CD8-positive, alpha-beta memory T cell (primary cell): ENCODE data around the gene CFAP65. TPM values are rescaled to one million over a fixed set of nuclear protein-coding genes. Genes with fewer than 3 reads are reported as not detected.

ENCODE experiments used
- CTCF ChIA-PET: fragments of 350-600 bp; sonication (Branson Sonifier 250); formaldehyde crosslinking; loops from one replicate; lab custom pipeline; 2021; ENCODE audit warnings: antibody characterized with exemption; lab: Charles Lee
- POLR2A ChIA-PET: fragments of 350-600 bp; sonication (Branson Sonifier 250); formaldehyde crosslinking; loops from one replicate; lab custom pipeline; 2021; ENCODE audit warnings: antibody characterized with exemption; lab: Charles Lee
- DNase-seq, 5 donors: peaks; one replicate each; pipeline versions ENCODE4 v3.0.0 to v3.0.0-alpha.2; 2020 to 2022; ENCODE audit warnings: mixed read lengths in 1 of 5
- H3K27ac ChIP-seq: one replicate; pipeline ENCODE4 v1.7.0; 2013; ENCODE audit warnings: low read depth, mild to moderate bottlenecking, low read length, moderate library complexity
- H3K27me3 ChIP-seq: 2 replicates; pipeline ENCODE4 v1.7.0; 2013; ENCODE audit warnings: low read length, mild to moderate bottlenecking; ENCODE audit not compliant: insufficient read depth, poor library complexity, severe bottlenecking
- H3K36me3 ChIP-seq: 2 replicates; pipeline ENCODE4 v1.7.0; 2013; ENCODE audit warnings: mild to moderate bottlenecking, low read length, moderate library complexity; ENCODE audit not compliant: insufficient read depth
- H3K4me1 ChIP-seq: 2 replicates; pipeline ENCODE4 v1.7.0; 2013; ENCODE audit warnings: mild to moderate bottlenecking, low read length, moderate library complexity; ENCODE audit not compliant: insufficient read depth
- H3K4me3 ChIP-seq: 2 replicates; pipeline ENCODE4 v1.7.0; 2013; ENCODE audit warnings: mild to moderate bottlenecking, low read length
- H3K9me3 ChIP-seq: 2 replicates; pipeline ENCODE4 v1.7.0; 2013; ENCODE audit warnings: mild to moderate bottlenecking, low read length
- H3K27ac Mint-ChIP-seq, 8 donors: one replicate each; pipeline ENCODE4 v1.8.0; 2020 to 2021; ENCODE audit warnings: mixed read lengths in 8 of 8, mild to moderate bottlenecking in 6 of 8, inconsistent platforms in 3 of 8, moderate library complexity in 3 of 8
- H3K27me3 Mint-ChIP-seq, 2 donors: one replicate each; pipeline ENCODE4 v1.8.0; 2020 to 2021; ENCODE audit warnings: mixed read lengths in 2 of 2, mild to moderate bottlenecking in 1 of 2, moderate library complexity in 1 of 2
- H3K36me3 Mint-ChIP-seq, 3 donors: one replicate each; pipeline ENCODE4 v1.8.0; 2020 to 2021; ENCODE audit warnings: mixed read lengths in 3 of 3, inconsistent platforms in 1 of 3, mild to moderate bottlenecking in 1 of 3
- H3K4me1 Mint-ChIP-seq, 3 donors: one replicate each; pipeline ENCODE4 v1.8.0; 2020 to 2021; ENCODE audit warnings: mixed read lengths in 3 of 3, inconsistent platforms in 1 of 3, mild to moderate bottlenecking in 1 of 3
- H3K4me3 Mint-ChIP-seq, 7 donors: one replicate each; pipeline ENCODE4 v1.8.0; 2020 to 2021; ENCODE audit warnings: mixed read lengths in 7 of 7, mild to moderate bottlenecking in 6 of 7, moderate library complexity in 4 of 7, inconsistent platforms in 2 of 7
- H3K9me3 Mint-ChIP-seq, 5 donors: one replicate each; pipeline ENCODE4 v1.8.0; 2020 to 2022; ENCODE audit warnings: mixed read lengths in 5 of 5, mild to moderate bottlenecking in 3 of 5, moderate library complexity in 2 of 5, inconsistent platforms in 1 of 5
- polyA plus RNA-seq: library from polyadenylated mRNA; unstranded; fragments of 300-500 nt; fragmentation: Illumina TruSeq; gene quantifications from one replicate; pipeline ENCODE4 v1.2.3, GENCODE V29; 2021
- total RNA-seq, 2 experiments: library from RNA; stranded (reverse); gene quantifications; one replicate each; pipeline ENCODE4 v1.2.3, GENCODE V29; 2021

Gene CFAP65
- total and polyA plus RNA-seq, 3 experiments from 2014 or later = not detected

GRCh38 chr2:218990052-218990451, 51.3 kb downstream of the CFAP65 start:
- H3K27me3 ChIP-seq = peaks cover 64% of the 10 kb centered on the region
- Mint-ChIP-seq H3K4me3 (no peak overlapping the region), H3K27ac (no peak overlapping the region), H3K27me3 (peaks cover 64 to 89% of the 10 kb centered on the region in 2 donors), H3K36me3 (no peaks in the 10 kb centered on the region), H3K4me1 (peaks cover 0 to 26% (median 2%) of the 10 kb centered on the region in 3 donors), H3K9me3 (no peaks in the 10 kb centered on the region)
- H3K4me3 ChIP-seq = no peak overlapping the region
- no peak for DNase-seq
- ChIA-PET POLR2A (no interaction called here), CTCF (interaction anchor here (1.6 kb wide), 1 partner anchor 10 kb away, joined by 7 read pairs; no protein-coding TSS in a partner anchor)
- no peaks in the 10 kb centered on the region for H3K36me3 ChIP-seq
- H3K27ac ChIP-seq = no peak overlapping the region
- H3K4me1 ChIP-seq = peaks cover 5% of the 10 kb centered on the region
- no peaks in the 10 kb centered on the region for H3K9me3 ChIP-seq

GRCh38 chr2:218988650-218989049, 52.7 kb downstream of the CFAP65 start:
- H3K27ac ChIP-seq = no peak overlapping the region
- POLR2A ChIA-PET = no interaction called here
- H3K9me3 Mint-ChIP-seq = no peaks in the 10 kb centered on the region
- CTCF ChIA-PET = interaction anchor here (1.2 to 1.6 kb wide), 2 partner anchors 8 to 9 kb away, joined by 7 read pairs; no protein-coding TSS in a partner anchor
- no peaks in the 10 kb centered on the region for H3K36me3 Mint-ChIP-seq
- no peak overlapping the region for H3K27ac Mint-ChIP-seq
- no peaks in the 10 kb centered on the region for H3K9me3 ChIP-seq
- H3K27me3 ChIP-seq = peaks cover 72% of the 10 kb centered on the region
- DNase-seq = no peak
- H3K4me3 ChIP-seq = no peak overlapping the region
- peaks cover 57 to 82% of the 10 kb centered on the region in 2 donors for H3K27me3 Mint-ChIP-seq
- peaks cover 5 to 30% (median 5%) of the 10 kb centered on the region in 3 donors for H3K4me1 Mint-ChIP-seq
- peaks cover 15% of the 10 kb centered on the region for H3K4me1 ChIP-seq
- no peak overlapping the region for H3K4me3 Mint-ChIP-seq
- H3K36me3 ChIP-seq = no peaks in the 10 kb centered on the region

- H3K4me1 ChIP-seq = peaks cover 12% of the 10 kb centered on the region
- no peaks in the 10 kb centered on the region for H3K9me3 ChIP-seq
- CTCF ChIA-PET = interaction anchor here (1.1 to 1.2 kb wide), 2 partner anchors 8 to 90 kb away, joined by 3 to 7 read pairs; no protein-coding TSS in a partner anchor
- no peaks in the 10 kb centered on the region for H3K36me3 ChIP-seq
- H3K27ac ChIP-seq = no peak overlapping the region
- Mint-ChIP-seq H3K27ac (no peak overlapping the region), H3K4me1 (peaks cover 5 to 33% (median 9%) of the 10 kb centered on the region in 3 donors), H3K4me3 (no peak overlapping the region), H3K9me3 (no peaks in the 10 kb centered on the region), H3K36me3 (no peaks in the 10 kb centered on the region), H3K27me3 (peaks cover 62 to 85% of the 10 kb centered on the region in 2 donors)
- H3K4me3 ChIP-seq = no peak overlapping the region
- DNase-seq = no peak
- H3K27me3 ChIP-seq = peaks cover 77% of the 10 kb centered on the region
- POLR2A ChIA-PET = no interaction called here
These were observed 53.2 kb downstream of the CFAP65 start for GRCh38 chr2:218988164-218988563.

- H3K9me3 ChIP-seq = no peaks in the 10 kb centered on the region
- Mint-ChIP-seq H3K4me3 (no peak overlapping the region), H3K4me1 (peaks cover 11 to 41% (median 14%) of the 10 kb centered on the region in 3 donors), H3K9me3 (no peaks in the 10 kb centered on the region), H3K27me3 (peaks cover 60 to 85% of the 10 kb centered on the region in 2 donors), H3K27ac (no peak overlapping the region), H3K36me3 (no peaks in the 10 kb centered on the region)
- H3K27me3 ChIP-seq = peaks cover 76% of the 10 kb centered on the region
- H3K4me3 ChIP-seq = no peak overlapping the region
- no peak overlapping the region for H3K27ac ChIP-seq
- ChIA-PET POLR2A (no interaction called here), CTCF (no interaction called here)
- H3K4me1 ChIP-seq = peaks cover 23% of the 10 kb centered on the region
- DNase-seq = no peak
- no peaks in the 10 kb centered on the region for H3K36me3 ChIP-seq
These were observed 55.1 kb downstream of the CFAP65 start for GRCh38 chr2:218986148-218986761.

- no peak overlapping the region for H3K27ac ChIP-seq
- no peaks in the 10 kb centered on the region for H3K9me3 ChIP-seq
- H3K27me3 Mint-ChIP-seq = peaks cover 57 to 82% of the 10 kb centered on the region in 2 donors
- H3K36me3 Mint-ChIP-seq = no peaks in the 10 kb centered on the region
- H3K4me3 ChIP-seq = no peak overlapping the region
- H3K36me3 ChIP-seq = no peaks in the 10 kb centered on the region
- H3K4me3 Mint-ChIP-seq = peak overlapping the region in 1 of 7 donors; percentile 82
- ChIA-PET POLR2A (no interaction called here), CTCF (no interaction called here)
- H3K27ac Mint-ChIP-seq = peak overlapping the region in 1 of 8 donors; percentile 83
- no peaks in the 10 kb centered on the region for H3K9me3 Mint-ChIP-seq
- peaks cover 73% of the 10 kb centered on the region for H3K27me3 ChIP-seq
- DNase-seq = no peak
- H3K4me1 Mint-ChIP-seq = peaks cover 16 to 46% (median 19%) of the 10 kb centered on the region in 3 donors
- peaks cover 29% of the 10 kb centered on the region for H3K4me1 ChIP-seq
These were observed 55.8 kb downstream of the CFAP65 start for GRCh38 chr2:218985325-218986091.

GRCh38 chr2:218985021-218985324, 56.3 kb downstream of the CFAP65 start, which contains the start of gene FEV:
FEV (minus strand) TSS chr2:218985184; CDS start chr2:218985075, 109 bp downstream.
- Histone ChIP-seq H3K27ac (no peak within 1 kb of the TSS), H3K36me3 (no peaks in the 10 kb centered on the region), H3K9me3 (no peaks in the 10 kb centered on the region), H3K27me3 (peaks cover 68% of the 10 kb centered on the region), H3K4me1 (peaks cover 32% of the 10 kb centered on the region), H3K4me3 (no peak within 1 kb of the TSS)
- DNase-seq = no peak
- peak within 1 kb of the TSS in 1 of 8 donors; percentile 83 for H3K27ac Mint-ChIP-seq
- ChIA-PET POLR2A (no interaction called here), CTCF (no interaction called here)
- peak within 1 kb of the TSS in 5 of 7 donors; percentile 16 to 82 (median 43) for H3K4me3 Mint-ChIP-seq
- H3K4me1 Mint-ChIP-seq = peaks cover 16 to 49% (median 21%) of the 10 kb centered on the region in 3 donors
- H3K36me3 Mint-ChIP-seq = no peaks in the 10 kb centered on the region
- peaks cover 54 to 80% of the 10 kb centered on the region in 2 donors for H3K27me3 Mint-ChIP-seq
- no peaks in the 10 kb centered on the region for H3K9me3 Mint-ChIP-seq

- peaks cover 35% of the 10 kb centered on the region for H3K4me1 ChIP-seq
- POLR2A ChIA-PET = no interaction called here
These were observed 56.9 kb downstream of the CFAP65 start for GRCh38 chr2:218984239-218985020.

More at GRCh38 chr2:218984239-218985020, 56.9 kb downstream of the CFAP65 start:
- no peaks in the 10 kb centered on the region for H3K9me3 Mint-ChIP-seq
- H3K9me3 ChIP-seq = no peaks in the 10 kb centered on the region
- CTCF ChIA-PET = no interaction called here
- no peak overlapping the region for H3K4me3 ChIP-seq
- peaks cover 63% of the 10 kb centered on the region for H3K27me3 ChIP-seq
- no peaks in the 10 kb centered on the region for H3K36me3 Mint-ChIP-seq
- H3K27ac ChIP-seq = no peak overlapping the region
- no peak overlapping the region for H3K27ac Mint-ChIP-seq
- no peak for DNase-seq
- peaks cover 51 to 80% of the 10 kb centered on the region in 2 donors for H3K27me3 Mint-ChIP-seq
- H3K36me3 ChIP-seq = no peaks in the 10 kb centered on the region
- H3K4me1 Mint-ChIP-seq = peaks cover 16 to 53% (median 25%) of the 10 kb centered on the region in 3 donors
- H3K4me3 Mint-ChIP-seq = peak overlapping the region in 4 of 7 donors; percentile 16 to 65 (median 31)
